HepG2 (cell line): Measurements from ENCODE around the gene MRNIP. TPM values are rescaled to one million over a fixed set of nuclear protein-coding genes. Genes with fewer than 3 reads are reported as not detected.

Source experiments
- HOXA7 ChIP-seq: sonication (generic); formaldehyde crosslinking; IDR thresholded peaks from 2 replicates; pipeline ENCODE4 v1.8.1; 2022; ENCODE audit warnings: mild to moderate bottlenecking, missing genetic modification reagents, moderate library complexity
- POLR2G ChIP-seq: fragments of 200-400 bp; formaldehyde crosslinking; IDR thresholded peaks from 2 replicates; pipeline ENCODE4 v1.6.1; 2018; ENCODE audit warnings: mild to moderate bottlenecking, low read depth, low read length, moderate library complexity
- TCF12 ChIP-seq, 2 experiments: fragments of 450-650 bp in 1 of 2; sonication (generic) in 1 of 2; formaldehyde crosslinking in 1 of 2; IDR thresholded peaks; 2 replicates each; pipeline versions ENCODE4 v1.6.1 to v1.8.0; 2017 to 2022; ENCODE audit warnings: antibody characterized with exemption in 1 of 2, mild to moderate bottlenecking in 1 of 2, missing genetic modification reagents in 1 of 2, moderate library complexity in 1 of 2
- ZNF607 ChIP-seq: sonication (generic); formaldehyde crosslinking; IDR thresholded peaks from 2 replicates; pipeline ENCODE4 v1.5.1; 2020; ENCODE audit warnings: missing genetic modification reagents, mild to moderate bottlenecking, borderline replicate concordance
- ZNF776 ChIP-seq: sonication (generic); formaldehyde crosslinking; IDR thresholded peaks from 2 replicates; pipeline ENCODE4 v1.4.0; 2020; ENCODE audit warnings: mild to moderate bottlenecking, missing genetic modification reagents
- polyA plus RNA-seq, 8 experiments: library from polyadenylated mRNA; depleted of rRNA in 3 of 8; stranded (reverse) in 7 of 8; unstranded in 1 of 8; fragments of >200 nt; fragmentation: Illumina TruSeq in 4 of 8; extraction: Trizol in 4 of 8; gene quantifications; 2 replicates each; pipeline versions ENCODE4 v1.2.1 to v1.2.3, GENCODE V29; 2011 to 2016; ENCODE audit warnings: low read depth in 4 of 8, missing spikeins in 1 of 8, mixed read lengths in 1 of 8; ENCODE audit not compliant: insufficient read depth in 1 of 8
- total RNA-seq, 5 experiments: library from RNA; depleted of rRNA; stranded (reverse); fragments of >200 nt; fragmentation: Illumina TruSeq; extraction: Trizol; gene quantifications; 2 replicates each; pipeline ENCODE4 v1.2.3, GENCODE V29; 2016; ENCODE audit warnings: low read depth in 1 of 5
- TF ChIP-seq, protein P1 (sequence below): sonication (generic); formaldehyde crosslinking; IDR thresholded peaks from 2 replicates; pipeline ENCODE4 v1.5.0; 2020; ENCODE audit warnings: mild to moderate bottlenecking, missing genetic modification reagents, borderline replicate concordance
- TF ChIP-seq, protein P2 (sequence below): sonication (generic); formaldehyde crosslinking; IDR thresholded peaks from 2 replicates; pipeline ENCODE4 v1.4.0; 2020; ENCODE audit warnings: missing genetic modification reagents
- TF ChIP-seq, protein P3 (sequence below): sonication (generic); formaldehyde crosslinking; IDR thresholded peaks from 2 replicates; pipeline ENCODE4 v1.4.0; 2020; ENCODE audit warnings: missing genetic modification reagents
- TF ChIP-seq, protein P4 (sequence below), 2 experiments: fragments of 450-650 bp in 1 of 2; sonication (generic) in 1 of 2; formaldehyde crosslinking; IDR thresholded peaks; 2 replicates each; pipeline versions ENCODE4 v1.5.0 to v1.8.0; 2020 to 2022; ENCODE audit warnings: mild to moderate bottlenecking in 1 of 2, missing genetic modification reagents in 1 of 2
- TF ChIP-seq, protein P5 (sequence below): sonication (generic); formaldehyde crosslinking; IDR thresholded peaks from 2 replicates; pipeline ENCODE4 v1.4.0; 2020; ENCODE audit warnings: mild to moderate bottlenecking, missing genetic modification reagents

MRNIP gene
- total and polyA plus RNA-seq, 2 of the 13 experiments (the other 11 are each of a cell fraction or from before 2014, with no cell fraction given), result 15.5 to 34.1 TPM

DNA sequence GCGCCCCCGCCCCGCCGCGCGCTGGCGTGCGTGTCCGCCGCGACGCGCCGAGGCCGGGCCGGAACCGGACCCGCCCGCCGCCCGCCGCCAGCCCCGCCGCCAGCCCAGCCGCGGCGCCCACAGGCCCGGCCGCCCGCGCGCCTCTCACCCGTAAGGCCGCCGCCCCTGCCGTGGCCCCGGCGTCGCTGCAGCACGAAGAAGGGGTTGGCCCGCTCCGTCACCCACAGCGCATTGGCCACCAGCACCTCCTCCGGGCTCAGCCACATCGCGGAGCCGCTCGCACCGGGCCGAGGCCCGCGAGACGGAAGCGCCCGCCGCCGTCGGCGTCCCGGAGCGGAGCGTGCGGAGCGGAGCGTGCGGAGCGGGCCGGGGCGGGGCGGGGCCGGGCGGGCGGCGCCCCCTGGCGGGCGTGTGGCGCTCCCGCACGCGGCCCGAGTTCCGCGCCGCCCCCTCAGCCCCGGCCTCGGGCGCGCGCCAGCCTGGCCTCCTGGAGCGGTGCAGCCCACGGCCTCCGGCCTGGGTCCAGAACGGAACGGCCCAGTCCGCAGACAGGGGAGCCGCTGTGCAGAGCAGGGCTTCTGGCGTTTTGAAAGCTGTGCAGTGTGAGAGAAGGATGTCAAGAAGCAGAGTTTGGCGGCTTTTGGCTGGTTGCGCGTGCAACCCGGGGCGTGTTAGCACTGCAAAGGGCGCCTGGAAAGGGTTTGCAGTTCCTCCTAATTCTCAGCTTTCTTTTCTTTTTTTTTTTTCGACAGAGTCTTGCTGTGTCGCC is 49.1 kb upstream of the MRNIP start, which contains the start of gene TBC1D9B (continued):
- TF ChIP-seq, protein P1, sequence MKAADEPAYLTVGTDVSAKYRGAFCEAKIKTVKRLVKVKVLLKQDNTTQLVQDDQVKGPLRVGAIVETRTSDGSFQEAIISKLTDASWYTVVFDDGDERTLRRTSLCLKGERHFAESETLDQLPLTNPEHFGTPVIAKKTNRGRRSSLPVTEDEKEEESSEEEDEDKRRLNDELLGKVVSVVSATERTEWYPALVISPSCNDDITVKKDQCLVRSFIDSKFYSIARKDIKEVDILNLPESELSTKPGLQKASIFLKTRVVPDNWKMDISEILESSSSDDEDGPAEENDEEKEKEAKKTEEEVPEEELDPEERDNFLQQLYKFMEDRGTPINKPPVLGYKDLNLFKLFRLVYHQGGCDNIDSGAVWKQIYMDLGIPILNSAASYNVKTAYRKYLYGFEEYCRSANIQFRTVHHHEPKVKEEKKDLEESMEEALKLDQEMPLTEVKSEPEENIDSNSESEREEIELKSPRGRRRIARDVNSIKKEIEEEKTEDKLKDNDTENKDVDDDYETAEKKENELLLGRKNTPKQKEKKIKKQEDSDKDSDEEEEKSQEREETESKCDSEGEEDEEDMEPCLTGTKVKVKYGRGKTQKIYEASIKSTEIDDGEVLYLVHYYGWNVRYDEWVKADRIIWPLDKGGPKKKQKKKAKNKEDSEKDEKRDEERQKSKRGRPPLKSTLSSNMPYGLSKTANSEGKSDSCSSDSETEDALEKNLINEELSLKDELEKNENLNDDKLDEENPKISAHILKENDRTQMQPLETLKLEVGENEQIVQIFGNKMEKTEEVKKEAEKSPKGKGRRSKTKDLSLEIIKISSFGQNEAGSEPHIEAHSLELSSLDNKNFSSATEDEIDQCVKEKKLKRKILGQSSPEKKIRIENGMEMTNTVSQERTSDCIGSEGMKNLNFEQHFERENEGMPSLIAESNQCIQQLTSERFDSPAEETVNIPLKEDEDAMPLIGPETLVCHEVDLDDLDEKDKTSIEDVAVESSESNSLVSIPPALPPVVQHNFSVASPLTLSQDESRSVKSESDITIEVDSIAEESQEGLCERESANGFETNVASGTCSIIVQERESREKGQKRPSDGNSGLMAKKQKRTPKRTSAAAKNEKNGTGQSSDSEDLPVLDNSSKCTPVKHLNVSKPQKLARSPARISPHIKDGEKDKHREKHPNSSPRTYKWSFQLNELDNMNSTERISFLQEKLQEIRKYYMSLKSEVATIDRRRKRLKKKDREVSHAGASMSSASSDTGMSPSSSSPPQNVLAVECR, result peak; percentile 43; the same call in 1 of the 2 replicates
- peak; percentile 78 for TF ChIP-seq POLR2G
- TF ChIP-seq, protein P2, sequence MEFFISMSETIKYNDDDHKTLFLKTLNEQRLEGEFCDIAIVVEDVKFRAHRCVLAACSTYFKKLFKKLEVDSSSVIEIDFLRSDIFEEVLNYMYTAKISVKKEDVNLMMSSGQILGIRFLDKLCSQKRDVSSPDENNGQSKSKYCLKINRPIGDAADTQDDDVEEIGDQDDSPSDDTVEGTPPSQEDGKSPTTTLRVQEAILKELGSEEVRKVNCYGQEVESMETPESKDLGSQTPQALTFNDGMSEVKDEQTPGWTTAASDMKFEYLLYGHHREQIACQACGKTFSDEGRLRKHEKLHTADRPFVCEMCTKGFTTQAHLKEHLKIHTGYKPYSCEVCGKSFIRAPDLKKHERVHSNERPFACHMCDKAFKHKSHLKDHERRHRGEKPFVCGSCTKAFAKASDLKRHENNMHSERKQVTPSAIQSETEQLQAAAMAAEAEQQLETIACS (CRISPR knock-in tag), result peak; percentile 85
- TF ChIP-seq HOXA7 (CRISPR knock-in tag), result no peak
- TF ChIP-seq, protein P3, sequence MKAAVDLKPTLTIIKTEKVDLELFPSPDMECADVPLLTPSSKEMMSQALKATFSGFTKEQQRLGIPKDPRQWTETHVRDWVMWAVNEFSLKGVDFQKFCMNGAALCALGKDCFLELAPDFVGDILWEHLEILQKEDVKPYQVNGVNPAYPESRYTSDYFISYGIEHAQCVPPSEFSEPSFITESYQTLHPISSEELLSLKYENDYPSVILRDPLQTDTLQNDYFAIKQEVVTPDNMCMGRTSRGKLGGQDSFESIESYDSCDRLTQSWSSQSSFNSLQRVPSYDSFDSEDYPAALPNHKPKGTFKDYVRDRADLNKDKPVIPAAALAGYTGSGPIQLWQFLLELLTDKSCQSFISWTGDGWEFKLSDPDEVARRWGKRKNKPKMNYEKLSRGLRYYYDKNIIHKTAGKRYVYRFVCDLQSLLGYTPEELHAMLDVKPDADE, result 0 out of 2 replicates have a peak, but pooled peaks have one; percentile 46
- TF ChIP-seq, protein P4, sequence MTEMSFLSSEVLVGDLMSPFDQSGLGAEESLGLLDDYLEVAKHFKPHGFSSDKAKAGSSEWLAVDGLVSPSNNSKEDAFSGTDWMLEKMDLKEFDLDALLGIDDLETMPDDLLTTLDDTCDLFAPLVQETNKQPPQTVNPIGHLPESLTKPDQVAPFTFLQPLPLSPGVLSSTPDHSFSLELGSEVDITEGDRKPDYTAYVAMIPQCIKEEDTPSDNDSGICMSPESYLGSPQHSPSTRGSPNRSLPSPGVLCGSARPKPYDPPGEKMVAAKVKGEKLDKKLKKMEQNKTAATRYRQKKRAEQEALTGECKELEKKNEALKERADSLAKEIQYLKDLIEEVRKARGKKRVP (CRISPR knock-in tag; IDR thresholded peaks at IDR 0.05), result no peak
- TF ChIP-seq TCF12 (IDR thresholded peaks at IDR 0.05), result no peak
- TF ChIP-seq TCF12 (CRISPR knock-in tag; IDR thresholded peaks at IDR 0.05), result no peak
- TF ChIP-seq ZNF607 (CRISPR knock-in tag), result no peak
- TF ChIP-seq ZNF776 (CRISPR knock-in tag), result no peak
- TF ChIP-seq, protein P5, sequence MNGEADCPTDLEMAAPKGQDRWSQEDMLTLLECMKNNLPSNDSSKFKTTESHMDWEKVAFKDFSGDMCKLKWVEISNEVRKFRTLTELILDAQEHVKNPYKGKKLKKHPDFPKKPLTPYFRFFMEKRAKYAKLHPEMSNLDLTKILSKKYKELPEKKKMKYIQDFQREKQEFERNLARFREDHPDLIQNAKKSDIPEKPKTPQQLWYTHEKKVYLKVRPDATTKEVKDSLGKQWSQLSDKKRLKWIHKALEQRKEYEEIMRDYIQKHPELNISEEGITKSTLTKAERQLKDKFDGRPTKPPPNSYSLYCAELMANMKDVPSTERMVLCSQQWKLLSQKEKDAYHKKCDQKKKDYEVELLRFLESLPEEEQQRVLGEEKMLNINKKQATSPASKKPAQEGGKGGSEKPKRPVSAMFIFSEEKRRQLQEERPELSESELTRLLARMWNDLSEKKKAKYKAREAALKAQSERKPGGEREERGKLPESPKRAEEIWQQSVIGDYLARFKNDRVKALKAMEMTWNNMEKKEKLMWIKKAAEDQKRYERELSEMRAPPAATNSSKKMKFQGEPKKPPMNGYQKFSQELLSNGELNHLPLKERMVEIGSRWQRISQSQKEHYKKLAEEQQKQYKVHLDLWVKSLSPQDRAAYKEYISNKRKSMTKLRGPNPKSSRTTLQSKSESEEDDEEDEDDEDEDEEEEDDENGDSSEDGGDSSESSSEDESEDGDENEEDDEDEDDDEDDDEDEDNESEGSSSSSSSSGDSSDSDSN (CRISPR knock-in tag), result peak; percentile 81; the same call in 1 of the 2 replicates
